Sigmoid colon (tissue), 4 donors: ENCODE data around the gene SLC44A1.

ENCODE experiments used
- EP300 ChIP-seq, 4 donors: sonication (generic); formaldehyde crosslinking; IDR thresholded peaks; one replicate each; pipeline ENCODE4 v1.6.1; 2017; ENCODE audit warnings: antibody characterized with exemption in 4 of 4
- POLR2A ChIP-seq, 2 donors: fragments of 450-650 bp; IDR thresholded peaks; one replicate each; pipeline ENCODE4 v1.6.1; 2016; ENCODE audit warnings: antibody characterized with exemption in 2 of 2, mild to moderate bottlenecking in 2 of 2, moderate library complexity in 2 of 2
- POLR2AphosphoS5 ChIP-seq, 4 donors: sonication (generic); formaldehyde crosslinking; IDR thresholded peaks; one replicate each; pipeline ENCODE4 v1.6.1; 2017; ENCODE audit warnings: antibody characterized with exemption in 4 of 4
- TF ChIP-seq, protein P1 (sequence below), 4 experiments: fragments of 450-650 bp in 3 of 4; fragments of 200-600 bp in 1 of 4; IDR thresholded peaks; one replicate each; pipeline ENCODE4 v1.5.1; 2016 to 2019; ENCODE audit warnings: antibody characterized with exemption in 4 of 4, mild to moderate bottlenecking in 3 of 4, moderate library complexity in 2 of 4

- TF ChIP-seq, protein P1, sequence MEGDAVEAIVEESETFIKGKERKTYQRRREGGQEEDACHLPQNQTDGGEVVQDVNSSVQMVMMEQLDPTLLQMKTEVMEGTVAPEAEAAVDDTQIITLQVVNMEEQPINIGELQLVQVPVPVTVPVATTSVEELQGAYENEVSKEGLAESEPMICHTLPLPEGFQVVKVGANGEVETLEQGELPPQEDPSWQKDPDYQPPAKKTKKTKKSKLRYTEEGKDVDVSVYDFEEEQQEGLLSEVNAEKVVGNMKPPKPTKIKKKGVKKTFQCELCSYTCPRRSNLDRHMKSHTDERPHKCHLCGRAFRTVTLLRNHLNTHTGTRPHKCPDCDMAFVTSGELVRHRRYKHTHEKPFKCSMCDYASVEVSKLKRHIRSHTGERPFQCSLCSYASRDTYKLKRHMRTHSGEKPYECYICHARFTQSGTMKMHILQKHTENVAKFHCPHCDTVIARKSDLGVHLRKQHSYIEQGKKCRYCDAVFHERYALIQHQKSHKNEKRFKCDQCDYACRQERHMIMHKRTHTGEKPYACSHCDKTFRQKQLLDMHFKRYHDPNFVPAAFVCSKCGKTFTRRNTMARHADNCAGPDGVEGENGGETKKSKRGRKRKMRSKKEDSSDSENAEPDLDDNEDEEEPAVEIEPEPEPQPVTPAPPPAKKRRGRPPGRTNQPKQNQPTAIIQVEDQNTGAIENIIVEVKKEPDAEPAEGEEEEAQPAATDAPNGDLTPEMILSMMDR (IDR thresholded peaks at IDR 0.05), result no peak
- no peak for TF ChIP-seq POLR2A (IDR thresholded peaks at IDR 0.05)
- no peak for TF ChIP-seq EP300 (IDR thresholded peaks at IDR 0.05)
- TF ChIP-seq POLR2AphosphoS5 (IDR thresholded peaks at IDR 0.05), result no peak
Observed at GRCh38 chr9:105280691-105281090, 36.2 kb downstream of the SLC44A1 start.
